ENCODE measurements around the gene SPAG6. TPM values are rescaled to one million over a fixed set of nuclear protein-coding genes. Genes with fewer than 3 reads are reported as not detected.
"Not testable (repeated sequence)": the region's sequence is repeated elsewhere in the genome, so short reads cannot be mapped to it uniquely, and the experiment has no call there.

Gene SPAG6
- polyA plus RNA-seq, 3 donors: 0.11 to 0.13 TPM; not detected in 1

DNA sequence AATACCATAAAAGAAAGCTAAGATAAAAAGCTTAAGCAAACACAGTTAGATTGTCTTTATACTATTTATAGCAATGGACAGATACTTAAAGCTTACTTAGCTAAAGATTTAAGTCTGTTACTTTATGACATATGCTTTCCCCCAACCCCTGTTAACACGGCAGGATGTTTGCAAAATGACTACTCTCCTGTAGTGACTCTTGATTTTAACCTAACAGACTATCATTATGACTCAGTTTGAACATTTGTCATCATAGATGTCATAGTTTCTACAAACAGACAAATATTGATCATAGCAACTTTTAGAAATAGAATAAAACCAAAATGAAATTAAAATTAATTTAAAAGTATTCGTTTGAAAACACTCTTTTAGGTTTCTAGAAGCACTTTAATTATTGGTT lies 36.9 kb upstream of the SPAG6 start:
- Mint-ChIP-seq H3K4me3 (no peak overlapping the region), H3K9me3 (no peaks in the 10 kb centered on the region), H3K4me1 (no peaks in the 10 kb centered on the region), H3K36me3 (no peaks in the 10 kb centered on the region), H3K27me3 (ENCODE audit: low read depth in 3 of 3) (peaks cover 0 to 2% (median 1%) of the 10 kb centered on the region in 3 donors), H3K27ac (no peak overlapping the region)
- Histone ChIP-seq H3K27me3 (ENCODE audit: control insufficient read depth in 2 of 2, insufficient read depth in 2 of 2, low read length in 2 of 2) (no peaks in the 10 kb centered on the region), H3K9me3 (replicated peaks in 1 of 2; ENCODE audit: control insufficient read depth in 1 of 2, insufficient read depth in 1 of 2, low read length in 2 of 2) (no peaks in the 10 kb centered on the region), H3K27ac (ENCODE audit: low read depth in 1 of 2, low read length in 2 of 2) (no peak overlapping the region), H3K79me2 (ENCODE audit: insufficient read depth, low read length) (no peaks in the 10 kb centered on the region), H2AFZ (ENCODE audit: insufficient read depth, low read depth, low read length, poor library complexity, severe bottlenecking) (no peak overlapping the region), H3K9ac (ENCODE audit: insufficient read depth, low read length, poor library complexity, severe bottlenecking) (no peak overlapping the region), H3K4me1 (ENCODE audit: control insufficient read depth in 1 of 2, insufficient read depth in 2 of 2, low read length in 2 of 2) (no peaks in the 10 kb centered on the region), H3K4me2 (replicated peaks; ENCODE audit: extremely low read depth, low read length, poor library complexity, severe bottlenecking) (no peak overlapping the region), H3K4me3 (replicated peaks in 1 of 3; ENCODE audit: low read depth in 2 of 3, low read length in 3 of 3) (no peak overlapping the region), H4K20me1 (ENCODE audit: insufficient read depth, low read length) (no peaks in the 10 kb centered on the region), H3K36me3 (replicated peaks in 1 of 2; ENCODE audit: control insufficient read depth in 1 of 2, insufficient read depth in 2 of 2, low read length in 2 of 2) (no peaks in the 10 kb centered on the region)
- TF ChIP-seq, protein P1, sequence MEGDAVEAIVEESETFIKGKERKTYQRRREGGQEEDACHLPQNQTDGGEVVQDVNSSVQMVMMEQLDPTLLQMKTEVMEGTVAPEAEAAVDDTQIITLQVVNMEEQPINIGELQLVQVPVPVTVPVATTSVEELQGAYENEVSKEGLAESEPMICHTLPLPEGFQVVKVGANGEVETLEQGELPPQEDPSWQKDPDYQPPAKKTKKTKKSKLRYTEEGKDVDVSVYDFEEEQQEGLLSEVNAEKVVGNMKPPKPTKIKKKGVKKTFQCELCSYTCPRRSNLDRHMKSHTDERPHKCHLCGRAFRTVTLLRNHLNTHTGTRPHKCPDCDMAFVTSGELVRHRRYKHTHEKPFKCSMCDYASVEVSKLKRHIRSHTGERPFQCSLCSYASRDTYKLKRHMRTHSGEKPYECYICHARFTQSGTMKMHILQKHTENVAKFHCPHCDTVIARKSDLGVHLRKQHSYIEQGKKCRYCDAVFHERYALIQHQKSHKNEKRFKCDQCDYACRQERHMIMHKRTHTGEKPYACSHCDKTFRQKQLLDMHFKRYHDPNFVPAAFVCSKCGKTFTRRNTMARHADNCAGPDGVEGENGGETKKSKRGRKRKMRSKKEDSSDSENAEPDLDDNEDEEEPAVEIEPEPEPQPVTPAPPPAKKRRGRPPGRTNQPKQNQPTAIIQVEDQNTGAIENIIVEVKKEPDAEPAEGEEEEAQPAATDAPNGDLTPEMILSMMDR (IDR thresholded peaks at IDR 0.05): no peak
- no CpG with 5 or more reads among the region's 2 CpGs for WGBS (ENCODE audit: insufficient coverage)
- intact Hi-C loops (cut with micrococcal nuclease): no loop called here
- peak in 1 of 3 donors; percentile 10 for DNase-seq

DNA sequence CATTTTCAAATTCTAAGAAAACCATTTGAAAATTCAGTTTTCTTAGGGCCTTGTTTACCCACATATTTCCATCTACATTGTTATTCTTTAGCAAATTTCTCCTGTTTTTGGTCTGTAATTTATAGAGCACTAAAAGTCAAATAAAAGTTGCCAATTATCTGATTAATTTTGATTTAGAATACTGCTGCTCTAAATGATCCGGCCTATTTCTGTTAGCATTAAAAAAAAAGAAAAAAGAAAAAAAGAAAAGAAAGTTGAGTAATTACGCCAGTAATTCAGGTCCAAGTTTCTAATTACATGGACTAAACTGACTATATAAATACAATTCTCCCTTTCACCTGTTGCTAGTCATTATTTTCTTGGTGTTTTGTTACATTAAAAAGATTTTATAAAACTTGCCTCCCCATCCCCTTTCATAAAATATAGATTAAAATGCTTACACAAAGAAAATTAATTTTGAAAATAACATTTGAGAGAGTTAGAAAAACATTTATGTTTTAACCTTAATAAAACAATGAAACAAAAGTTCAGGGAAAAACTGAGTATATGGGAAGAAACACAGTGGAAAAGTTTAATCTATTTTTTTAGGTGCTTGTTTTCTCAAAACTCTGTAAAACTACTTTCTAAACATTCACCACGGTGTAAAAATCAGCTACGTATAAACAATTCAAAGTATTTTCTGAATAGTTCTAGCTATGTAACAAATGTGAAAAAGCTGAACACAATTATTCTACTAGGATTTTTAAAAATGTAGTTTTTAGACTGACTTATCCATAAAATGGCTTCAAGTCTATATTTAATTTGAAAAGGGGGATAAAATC lies 35.9 kb upstream of the SPAG6 start:
- Mint-ChIP-seq H3K27me3 (ENCODE audit: low read depth in 3 of 3) (peaks cover 0 to 2% (median 0%) of the 10 kb centered on the region in 3 donors), H3K27ac (no peak overlapping the region), H3K9me3 (no peaks in the 10 kb centered on the region), H3K4me1 (no peaks in the 10 kb centered on the region), H3K4me3 (no peak overlapping the region), H3K36me3 (no peaks in the 10 kb centered on the region)
- Histone ChIP-seq H3K4me1 (ENCODE audit: control insufficient read depth in 1 of 2, insufficient read depth in 2 of 2, low read length in 2 of 2) (no peaks in the 10 kb centered on the region), H2AFZ (ENCODE audit: insufficient read depth, low read depth, low read length, poor library complexity, severe bottlenecking) (no peak overlapping the region), H4K20me1 (ENCODE audit: insufficient read depth, low read length) (no peaks in the 10 kb centered on the region), H3K36me3 (replicated peaks in 1 of 2; ENCODE audit: control insufficient read depth in 1 of 2, insufficient read depth in 2 of 2, low read length in 2 of 2) (no peaks in the 10 kb centered on the region), H3K27me3 (ENCODE audit: control insufficient read depth in 2 of 2, insufficient read depth in 2 of 2, low read length in 2 of 2) (no peaks in the 10 kb centered on the region), H3K4me2 (replicated peaks; ENCODE audit: extremely low read depth, low read length, poor library complexity, severe bottlenecking) (no peak overlapping the region), H3K9ac (ENCODE audit: insufficient read depth, low read length, poor library complexity, severe bottlenecking) (no peak overlapping the region), H3K79me2 (ENCODE audit: insufficient read depth, low read length) (no peaks in the 10 kb centered on the region), H3K9me3 (replicated peaks in 1 of 2; ENCODE audit: control insufficient read depth in 1 of 2, insufficient read depth in 1 of 2, low read length in 2 of 2) (no peaks in the 10 kb centered on the region), H3K27ac (ENCODE audit: low read depth in 1 of 2, low read length in 2 of 2) (no peak overlapping the region), H3K4me3 (replicated peaks in 1 of 3; ENCODE audit: low read depth in 2 of 3, low read length in 3 of 3) (no peak overlapping the region)
- intact Hi-C loops (cut with micrococcal nuclease): no loop called here
- TF ChIP-seq, protein P1 (IDR thresholded peaks at IDR 0.05): no peak
- no peak for DNase-seq
- no CpG with 5 or more reads among the region's 4 CpGs for WGBS (ENCODE audit: insufficient coverage)

DNA sequence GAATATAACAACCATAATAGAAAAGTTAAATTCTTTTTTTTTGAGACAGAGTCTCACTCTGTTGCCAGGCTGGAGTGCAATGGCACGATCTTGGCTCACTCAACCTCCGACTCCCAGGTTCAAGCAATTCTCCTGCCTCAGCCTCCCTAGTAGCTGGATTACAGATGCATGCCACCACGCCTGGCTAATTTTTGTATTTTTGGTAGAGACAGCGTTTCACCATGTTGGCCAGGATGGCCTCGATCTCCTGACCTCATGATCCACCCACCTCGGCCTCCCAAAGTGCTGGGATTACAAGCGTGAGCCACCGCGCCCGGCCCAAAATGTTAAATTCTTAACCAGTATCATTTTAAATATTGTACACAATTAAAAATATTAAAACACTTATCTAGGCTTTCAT lies 35.3 kb upstream of the SPAG6 start:
- H3K36me3 Mint-ChIP-seq; H3K79me2 ChIP-seq (ENCODE audit: insufficient read depth, low read length); H2AFZ ChIP-seq (ENCODE audit: insufficient read depth, low read depth, low read length, poor library complexity, severe bottlenecking); H3K9ac ChIP-seq (ENCODE audit: insufficient read depth, low read length, poor library complexity, severe bottlenecking); H3K4me2 ChIP-seq (replicated peaks; ENCODE audit: extremely low read depth, low read length, poor library complexity, severe bottlenecking); H3K27me3 Mint-ChIP-seq (ENCODE audit: low read depth in 3 of 3); DNase-seq; H3K27ac ChIP-seq (ENCODE audit: low read depth in 1 of 2, low read length in 2 of 2); H3K4me1 Mint-ChIP-seq; H3K4me3 Mint-ChIP-seq; H4K20me1 ChIP-seq (ENCODE audit: insufficient read depth, low read length); H3K4me3 ChIP-seq (replicated peaks in 1 of 3; ENCODE audit: low read depth in 2 of 3, low read length in 3 of 3); H3K36me3 ChIP-seq (replicated peaks in 1 of 2; ENCODE audit: control insufficient read depth in 1 of 2, insufficient read depth in 2 of 2, low read length in 2 of 2); H3K27ac Mint-ChIP-seq; H3K9me3 ChIP-seq (replicated peaks in 1 of 2; ENCODE audit: control insufficient read depth in 1 of 2, insufficient read depth in 1 of 2, low read length in 2 of 2); H3K9me3 Mint-ChIP-seq; H3K4me1 ChIP-seq (ENCODE audit: control insufficient read depth in 1 of 2, insufficient read depth in 2 of 2, low read length in 2 of 2); H3K27me3 ChIP-seq (ENCODE audit: control insufficient read depth in 2 of 2, insufficient read depth in 2 of 2, low read length in 2 of 2): not testable (repeated sequence)
- intact Hi-C loops (cut with micrococcal nuclease): loop anchor here in 1 of 2 donors (10.0 kb wide), 1 partner anchor 55 kb away; no protein-coding TSS in a partner anchor
- WGBS (ENCODE audit: insufficient coverage): no CpG with 5 or more reads among the region's 10 CpGs

Measured in CD14-positive monocyte (primary cell).